DMS153 treated with DMSO at 0.1 percent for 48 hours (cell line): Measurements from ENCODE around the gene TBC1D24.
A peak's percentile ranks its signal among the peaks of the same experiment; 100 is the strongest.
"Not testable (repeated sequence)": the region's sequence is repeated elsewhere in the genome, so short reads cannot be mapped to it uniquely, and the experiment has no call there.

Experiments used
- DNase-seq: peaks from one replicate; lab custom pipeline; 2025; ENCODE audit not compliant: unreplicated experiment; lab: John Stamatoyannopoulos, UW

The TBC1D24 gene

GRCh38 chr16:2468725-2469398 is 6.1 kb upstream of the TBC1D24 start:
- DNase-seq, result peak; percentile 96

GRCh38 chr16:2469399-2470233 is 5.3 kb upstream of the TBC1D24 start:
- peak; percentile 36 for DNase-seq

- DNase-seq, result no peak
Observed at GRCh38 chr16:2470234-2470601, 4.7 kb upstream of the TBC1D24 start.

GRCh38 chr16:2470603-2471015 is 4.3 kb upstream of the TBC1D24 start:
- DNase-seq, result peak; percentile 32

GRCh38 chr16:2471016-2471652 is 3.8 kb upstream of the TBC1D24 start, which contains the start of gene NTN3:
NTN3 (plus strand) TSS chr16:2471297; CDS start chr16:2471702, 405 bp downstream.
- DNase-seq, result no peak

- DNase-seq, result no peak
Observed at GRCh38 chr16:2471653-2472487, 3.1 kb upstream of the TBC1D24 start.

- DNase-seq, result no peak
Observed at GRCh38 chr16:2472488-2472864, 2.5 kb upstream of the TBC1D24 start.

GRCh38 chr16:2472885-2473445 is 2.0 kb upstream of the TBC1D24 start:
- DNase-seq, result no peak

GRCh38 chr16:2473446-2473926 is 1.4 kb upstream of the TBC1D24 start:
- no peak for DNase-seq

- no peak for DNase-seq
Observed at GRCh38 chr16:2473999-2474876, 689 bp upstream of the TBC1D24 start.

GRCh38 chr16:2475413-2476344 is 752 bp downstream of the TBC1D24 start:
- DNase-seq, result no peak

- no peak for DNase-seq
Observed at GRCh38 chr16:2476345-2476720, 1.4 kb downstream of the TBC1D24 start.

GRCh38 chr16:2476741-2477140 is 1.8 kb downstream of the TBC1D24 start:
- no peak for DNase-seq

GRCh38 chr16:2477327-2477726 is 2.4 kb downstream of the TBC1D24 start:
- no peak for DNase-seq

GRCh38 chr16:2478279-2478678 is 3.4 kb downstream of the TBC1D24 start:
- no peak for DNase-seq

- DNase-seq, result not testable (repeated sequence)
Observed at GRCh38 chr16:2479996-2480395, 5.1 kb downstream of the TBC1D24 start.

- no peak for DNase-seq
Observed at GRCh38 chr16:2480948-2481347, 6.0 kb downstream of the TBC1D24 start.

- no peak for DNase-seq
Observed at GRCh38 chr16:2481676-2482075, 6.7 kb downstream of the TBC1D24 start.

GRCh38 chr16:2482249-2482648 is 7.3 kb downstream of the TBC1D24 start:
- DNase-seq, result no peak
